ENCODE measurements around the gene NRXN3.

Gene NRXN3

DNA sequence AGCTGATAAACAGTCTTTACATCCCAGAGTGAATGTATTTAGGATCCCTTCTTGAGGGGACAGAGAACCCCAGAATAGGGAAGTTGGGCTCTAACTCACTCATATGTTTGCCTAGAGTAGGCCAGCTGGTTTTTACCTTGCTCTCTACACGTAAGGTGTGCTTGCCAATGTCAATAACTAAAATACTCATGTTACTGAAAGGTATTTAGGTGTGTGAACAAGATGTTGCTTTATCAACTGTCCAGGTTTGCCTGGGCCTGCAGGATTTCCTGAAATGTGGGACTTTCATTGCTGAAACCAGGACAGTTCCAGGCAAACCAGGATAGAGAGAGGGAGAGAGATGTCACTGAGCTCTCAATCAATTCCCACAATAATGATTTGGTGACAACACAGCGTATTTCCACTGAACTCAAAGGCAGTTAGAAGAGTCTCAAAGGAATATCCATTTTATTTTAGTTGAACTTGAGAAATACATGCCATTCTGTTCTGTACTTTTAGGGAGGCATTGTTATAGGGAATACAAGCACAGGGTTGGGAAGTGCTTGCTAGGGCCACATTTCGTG is 171.7 kb downstream of the NRXN3 start:
- no peaks in the 10 kb centered on the region for H3K4me1 Mint-ChIP-seq
- no peak overlapping the region for H3K27ac Mint-ChIP-seq
- no peaks in the 10 kb centered on the region for H3K27me3 Mint-ChIP-seq
- CTCF ChIA-PET = no interaction called here
- no peaks in the 10 kb centered on the region for H3K9me3 Mint-ChIP-seq
- H3K36me3 Mint-ChIP-seq = no peaks in the 10 kb centered on the region
- H3K4me3 Mint-ChIP-seq = no peak overlapping the region
- no peak for DNase-seq

DNA sequence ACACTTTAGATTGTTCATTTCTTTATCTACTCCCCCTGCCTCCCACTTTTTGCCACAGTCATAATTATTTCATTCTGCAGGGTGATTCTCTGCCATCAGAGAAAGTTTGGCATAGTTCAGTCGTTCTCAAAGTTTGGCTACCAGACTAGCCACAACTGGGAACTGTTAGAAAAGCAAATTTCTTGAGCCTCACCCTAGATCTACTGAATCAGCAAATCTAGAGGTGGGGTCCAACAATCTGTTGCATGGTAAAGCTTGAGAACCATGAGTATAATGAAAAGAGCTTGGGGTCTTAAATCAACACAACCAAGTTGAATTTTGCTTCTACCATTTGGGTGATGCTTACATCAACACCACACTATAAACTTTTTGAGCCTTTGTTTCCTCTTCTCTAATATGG is 172.7 kb downstream of the NRXN3 start:
- CTCF ChIA-PET = no interaction called here
- H3K4me3 Mint-ChIP-seq = no peak overlapping the region
- H3K36me3 Mint-ChIP-seq = no peaks in the 10 kb centered on the region
- no peaks in the 10 kb centered on the region for H3K9me3 Mint-ChIP-seq
- no peak overlapping the region for H3K27ac Mint-ChIP-seq
- no peaks in the 10 kb centered on the region for H3K27me3 Mint-ChIP-seq
- DNase-seq = no peak
- no peaks in the 10 kb centered on the region for H3K4me1 Mint-ChIP-seq

DNA sequence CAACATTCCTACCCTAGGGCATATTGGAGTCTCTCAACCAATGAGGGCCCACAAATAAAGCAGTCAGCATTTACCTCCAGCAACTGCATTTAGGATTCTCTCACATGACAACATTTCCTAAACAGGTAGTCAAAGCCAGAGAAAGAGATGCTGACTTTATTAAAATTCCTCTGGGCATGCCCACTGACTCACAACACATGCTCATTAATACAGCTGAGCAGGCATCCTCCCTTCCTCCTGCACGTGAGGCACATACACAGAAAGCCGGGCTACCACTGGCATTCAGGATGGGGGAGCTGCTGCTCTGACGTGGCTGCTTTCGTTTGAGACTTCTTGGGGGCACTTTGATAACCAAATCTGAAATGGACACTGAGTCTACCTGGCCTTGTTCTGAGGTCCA is 174.1 kb downstream of the NRXN3 start:
- H3K27ac Mint-ChIP-seq = no peak overlapping the region
- H3K4me3 Mint-ChIP-seq = no peak overlapping the region
- CTCF ChIA-PET = no interaction called here
- no peaks in the 10 kb centered on the region for H3K4me1 Mint-ChIP-seq
- H3K9me3 Mint-ChIP-seq = no peaks in the 10 kb centered on the region
- no peaks in the 10 kb centered on the region for H3K27me3 Mint-ChIP-seq
- DNase-seq = no peak
- H3K36me3 Mint-ChIP-seq = no peaks in the 10 kb centered on the region

DNA sequence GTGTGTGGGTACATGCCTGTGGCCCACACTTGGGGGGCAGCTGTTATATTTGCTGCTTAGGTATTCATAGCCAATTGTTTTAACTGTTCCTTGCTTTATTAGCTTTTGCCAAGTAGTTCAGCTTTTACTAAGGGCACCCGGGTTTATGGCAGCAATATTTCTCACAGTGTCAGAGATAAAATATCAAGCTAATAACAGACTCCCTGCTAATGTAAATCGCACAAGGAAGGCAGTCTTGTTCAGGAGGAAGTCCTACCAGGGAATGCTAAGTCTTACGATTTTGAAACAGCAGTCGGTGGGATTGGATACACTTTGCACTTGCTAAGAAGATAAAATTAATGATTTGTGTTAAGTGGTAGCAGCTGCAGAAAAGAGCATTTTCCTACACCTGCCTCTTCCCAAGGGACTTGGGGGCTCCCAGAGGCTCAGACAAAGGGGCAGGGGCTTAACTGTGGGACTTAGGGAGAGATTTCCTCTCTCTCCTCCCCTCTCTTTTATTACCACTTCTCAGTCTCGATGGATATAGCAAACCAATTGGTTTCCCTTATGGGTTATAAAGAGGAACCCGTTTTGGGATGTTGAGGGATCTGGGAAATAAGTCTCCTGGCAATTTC is 175.1 kb downstream of the NRXN3 start:
- CTCF ChIA-PET = no interaction called here
- no peaks in the 10 kb centered on the region for H3K9me3 Mint-ChIP-seq
- no peak for DNase-seq
- no peaks in the 10 kb centered on the region for H3K27me3 Mint-ChIP-seq
- no peak overlapping the region for H3K4me3 Mint-ChIP-seq
- no peaks in the 10 kb centered on the region for H3K4me1 Mint-ChIP-seq
- H3K27ac Mint-ChIP-seq = no peak overlapping the region
- H3K36me3 Mint-ChIP-seq = no peaks in the 10 kb centered on the region

DNA sequence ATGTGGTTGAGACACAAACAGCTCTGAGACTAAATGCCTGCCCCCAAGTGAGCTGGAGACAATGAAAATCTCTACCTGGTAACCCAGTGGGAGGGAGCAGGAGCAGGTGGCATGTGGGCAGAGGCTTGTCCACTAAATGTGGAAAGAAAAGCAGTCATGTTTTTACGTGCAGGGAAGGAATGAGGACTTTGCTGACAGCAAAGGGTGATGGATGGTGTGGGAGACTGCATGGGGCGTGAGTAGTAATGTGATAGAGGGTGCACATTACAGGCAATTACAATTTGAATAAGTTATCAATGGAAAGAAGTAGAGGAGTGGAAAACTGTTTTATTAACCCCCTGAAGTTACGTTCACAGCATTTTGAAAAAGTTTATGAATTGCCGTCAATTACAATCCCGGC is 176.6 kb downstream of the NRXN3 start:
- no peak for DNase-seq
- CTCF ChIA-PET = interaction anchor here (0.5 kb wide), 1 partner anchor 250 kb away, joined by 3 read pairs; no protein-coding TSS in a partner anchor
- Mint-ChIP-seq H3K36me3 (no peaks in the 10 kb centered on the region), H3K27me3 (no peaks in the 10 kb centered on the region), H3K9me3 (no peaks in the 10 kb centered on the region), H3K27ac (no peak overlapping the region), H3K4me1 (no peaks in the 10 kb centered on the region), H3K4me3 (no peak overlapping the region)

DNA sequence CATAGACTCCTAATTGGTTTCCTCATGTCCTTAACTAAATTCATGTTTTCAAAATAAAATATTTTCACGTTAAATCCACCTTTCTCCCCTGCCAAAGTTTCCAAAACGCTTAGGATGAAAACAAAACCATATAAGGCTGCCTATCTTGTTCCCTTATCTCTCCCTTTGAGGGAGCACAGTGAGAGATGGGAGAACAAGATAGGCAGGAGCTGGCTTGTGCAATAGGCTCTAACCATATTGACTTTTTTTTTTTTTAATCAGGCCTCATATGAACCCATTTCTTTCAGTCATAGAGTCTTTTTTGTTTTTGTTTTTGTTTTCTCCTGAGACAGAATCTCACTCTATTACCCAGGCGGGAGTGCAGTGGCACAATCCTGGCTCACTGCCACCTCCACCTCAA is 184.9 kb downstream of the NRXN3 start:
- H3K4me3 Mint-ChIP-seq = no peak overlapping the region
- DNase-seq = no peak
- peaks cover 3% of the 10 kb centered on the region for H3K27me3 Mint-ChIP-seq
- H3K27ac Mint-ChIP-seq = no peak overlapping the region
- no peaks in the 10 kb centered on the region for H3K9me3 Mint-ChIP-seq
- no peaks in the 10 kb centered on the region for H3K36me3 Mint-ChIP-seq
- CTCF ChIA-PET = no interaction called here
- H3K4me1 Mint-ChIP-seq = no peaks in the 10 kb centered on the region

DNA sequence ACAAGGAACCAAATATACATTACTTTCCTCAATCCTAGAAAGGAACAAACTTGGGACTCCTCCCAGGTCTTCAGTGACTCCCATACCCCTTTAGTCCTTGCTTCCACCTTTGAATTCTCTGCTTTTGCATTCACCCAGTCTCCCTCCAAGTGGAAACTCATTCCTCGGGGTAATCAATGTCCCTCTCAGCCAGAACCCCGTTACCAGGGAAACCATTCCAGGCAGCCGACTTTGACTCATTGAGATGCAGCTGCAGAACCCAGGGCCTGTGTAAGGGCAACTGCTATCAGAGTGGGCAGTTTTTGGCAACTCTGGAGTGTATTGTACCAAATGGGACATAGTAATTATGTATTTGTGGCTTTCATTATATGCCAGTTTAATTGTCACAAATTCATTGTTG is 186.2 kb downstream of the NRXN3 start:
- DNase-seq = no peak
- Mint-ChIP-seq H3K36me3 (no peaks in the 10 kb centered on the region), H3K4me3 (no peak overlapping the region), H3K4me1 (no peaks in the 10 kb centered on the region), H3K27me3 (peaks cover 3% of the 10 kb centered on the region), H3K27ac (no peak overlapping the region), H3K9me3 (no peaks in the 10 kb centered on the region)
- CTCF ChIA-PET = no interaction called here

DNA sequence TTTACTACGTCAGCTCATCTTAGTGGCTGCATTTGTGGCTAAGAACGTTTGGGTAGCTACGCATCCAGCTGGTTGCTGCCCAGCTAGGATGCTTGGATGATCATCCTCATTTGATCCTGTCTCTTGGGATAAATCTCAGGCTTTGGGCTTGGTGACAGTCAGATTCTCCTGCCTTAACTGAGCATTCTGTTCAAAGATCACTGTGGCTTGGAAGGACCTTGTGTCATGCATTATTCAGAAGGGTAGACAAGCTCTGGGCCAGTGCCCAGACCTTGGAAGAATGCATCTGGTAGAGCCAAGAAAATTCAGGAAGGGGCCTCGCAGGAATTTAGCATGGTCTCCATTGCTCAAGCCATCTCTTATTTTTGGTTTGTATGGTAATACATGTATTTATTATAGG is 188.4 kb downstream of the NRXN3 start:
- CTCF ChIA-PET = no interaction called here
- no peaks in the 10 kb centered on the region for H3K4me1 Mint-ChIP-seq
- H3K4me3 Mint-ChIP-seq = no peak overlapping the region
- no peaks in the 10 kb centered on the region for H3K9me3 Mint-ChIP-seq
- H3K27me3 Mint-ChIP-seq = peaks cover 3% of the 10 kb centered on the region
- H3K27ac Mint-ChIP-seq = no peak overlapping the region
- no peak for DNase-seq
- no peaks in the 10 kb centered on the region for H3K36me3 Mint-ChIP-seq

DNA sequence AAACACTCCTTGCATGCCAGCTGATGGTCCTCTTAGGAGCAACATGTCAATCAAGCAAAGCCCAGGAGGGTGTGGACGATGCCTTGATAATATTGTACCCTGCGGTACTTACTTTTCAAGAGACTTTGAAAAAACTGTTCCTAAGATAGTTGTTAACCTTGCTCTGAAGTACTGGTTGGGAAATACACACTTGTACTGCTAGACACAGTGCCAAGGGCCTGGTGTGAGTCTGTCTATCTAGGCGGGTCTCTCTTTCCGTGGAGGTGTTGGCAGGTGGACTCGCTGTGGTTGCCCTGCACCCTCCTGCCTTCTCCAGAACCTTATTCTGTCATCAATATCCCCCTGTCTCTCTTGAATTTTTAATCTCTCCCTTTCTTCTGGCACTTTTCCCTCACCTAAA is 189.4 kb downstream of the NRXN3 start:
- CTCF ChIA-PET = no interaction called here
- peaks cover 3% of the 10 kb centered on the region for H3K27me3 Mint-ChIP-seq
- no peak overlapping the region for H3K4me3 Mint-ChIP-seq
- no peak overlapping the region for H3K27ac Mint-ChIP-seq
- no peaks in the 10 kb centered on the region for H3K36me3 Mint-ChIP-seq
- no peak for DNase-seq
- H3K9me3 Mint-ChIP-seq = no peaks in the 10 kb centered on the region
- no peaks in the 10 kb centered on the region for H3K4me1 Mint-ChIP-seq

DNA sequence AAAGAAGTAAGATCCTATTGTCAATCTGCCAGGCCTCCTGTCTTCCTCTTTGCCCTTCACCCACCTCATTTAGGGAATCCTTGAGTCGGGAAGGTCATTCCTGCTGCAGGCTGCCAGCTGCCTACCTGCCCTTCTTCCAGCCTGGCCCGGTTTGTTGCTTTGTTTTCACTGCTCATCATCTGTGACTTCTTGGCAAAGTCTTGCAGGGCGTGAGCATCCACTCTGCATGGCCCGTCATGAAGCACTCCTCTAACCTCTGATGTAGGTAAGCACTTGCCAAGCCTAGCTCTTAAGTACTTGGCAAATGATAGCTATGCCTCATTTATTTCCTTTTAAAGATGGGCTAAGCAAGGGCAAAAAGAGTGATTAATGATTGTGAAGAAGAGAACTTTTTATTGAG is 192.8 kb downstream of the NRXN3 start:
- H3K4me1 Mint-ChIP-seq = no peaks in the 10 kb centered on the region
- no peak overlapping the region for H3K27ac Mint-ChIP-seq
- DNase-seq = no peak
- H3K9me3 Mint-ChIP-seq = no peaks in the 10 kb centered on the region
- CTCF ChIA-PET = no interaction called here
- no peak overlapping the region for H3K4me3 Mint-ChIP-seq
- H3K36me3 Mint-ChIP-seq = no peaks in the 10 kb centered on the region
- H3K27me3 Mint-ChIP-seq = no peaks in the 10 kb centered on the region

DNA sequence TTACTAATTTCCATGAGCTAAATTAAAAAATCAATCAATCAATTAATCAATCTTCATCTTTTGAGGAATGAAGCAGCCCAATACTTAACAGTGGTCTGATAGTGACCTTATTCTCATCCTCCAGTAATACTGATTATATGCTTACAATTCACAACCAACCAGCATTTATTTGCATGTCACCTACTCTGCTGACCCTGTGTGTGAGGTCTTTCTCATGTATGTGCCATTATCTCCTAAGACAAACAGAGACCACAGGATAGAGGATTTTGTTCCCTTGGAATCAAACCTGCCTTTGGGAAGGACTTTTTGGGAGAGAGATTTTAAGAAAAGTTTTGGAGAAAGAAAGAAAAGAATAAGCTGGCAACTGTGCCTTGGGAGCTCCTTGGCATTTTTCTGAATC is 197.2 kb downstream of the NRXN3 start:
- Mint-ChIP-seq H3K4me1 (no peaks in the 10 kb centered on the region), H3K4me3 (no peak overlapping the region), H3K9me3 (no peaks in the 10 kb centered on the region), H3K27ac (no peak overlapping the region), H3K36me3 (no peaks in the 10 kb centered on the region), H3K27me3 (no peaks in the 10 kb centered on the region)
- CTCF ChIA-PET = no interaction called here
- DNase-seq = no peak

DNA sequence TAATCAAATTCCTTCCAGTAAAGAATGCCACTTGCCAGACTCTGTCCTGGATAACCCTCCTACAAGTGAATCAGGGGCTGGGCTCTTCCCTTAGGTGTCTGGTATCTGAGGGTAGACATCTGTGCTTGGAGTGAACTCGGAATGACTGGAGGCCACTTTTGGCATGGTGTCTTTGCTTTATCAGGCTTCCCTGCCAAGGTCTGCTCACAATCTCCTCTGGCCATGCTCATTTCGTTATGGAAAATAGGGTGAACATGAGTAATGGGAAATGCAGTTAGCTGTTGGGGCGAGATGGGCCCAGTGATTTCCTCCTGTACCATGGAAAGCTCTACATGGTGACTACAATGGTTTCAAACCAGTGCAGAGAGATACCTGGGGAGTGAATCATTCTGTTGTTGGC is 212.9 kb downstream of the NRXN3 start:
- Mint-ChIP-seq H3K4me1 (no peaks in the 10 kb centered on the region), H3K36me3 (no peaks in the 10 kb centered on the region), H3K27me3 (no peaks in the 10 kb centered on the region), H3K27ac (no peak overlapping the region), H3K9me3 (peaks cover 4% of the 10 kb centered on the region), H3K4me3 (no peak overlapping the region)
- CTCF ChIA-PET = no interaction called here
- no peak for DNase-seq

DNA sequence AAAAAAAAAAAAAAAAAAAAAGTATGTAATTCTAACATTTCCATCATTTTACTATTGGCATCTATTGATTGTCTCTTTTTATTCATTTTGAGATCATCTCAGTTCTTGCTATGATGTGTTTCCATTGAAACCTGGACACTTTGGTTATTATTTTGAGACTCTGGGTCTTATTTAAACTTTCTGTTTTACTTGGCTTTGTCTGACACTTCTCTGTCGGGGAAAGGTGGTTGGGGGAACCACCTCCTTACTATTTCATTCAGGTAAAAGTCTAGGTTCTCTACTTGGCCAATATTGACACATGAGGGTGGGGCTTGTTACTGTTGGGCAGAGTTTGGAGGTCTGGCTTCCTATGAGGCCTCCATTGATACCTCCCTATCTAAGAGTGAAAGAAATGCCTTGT is 228.0 kb downstream of the NRXN3 start:
- DNase-seq = no peak
- H3K27ac Mint-ChIP-seq = no peak overlapping the region
- no peaks in the 10 kb centered on the region for H3K4me1 Mint-ChIP-seq
- no peak overlapping the region for H3K4me3 Mint-ChIP-seq
- CTCF ChIA-PET = no interaction called here
- H3K9me3 Mint-ChIP-seq = peaks cover 2% of the 10 kb centered on the region
- H3K36me3 Mint-ChIP-seq = no peaks in the 10 kb centered on the region
- no peaks in the 10 kb centered on the region for H3K27me3 Mint-ChIP-seq

DNA sequence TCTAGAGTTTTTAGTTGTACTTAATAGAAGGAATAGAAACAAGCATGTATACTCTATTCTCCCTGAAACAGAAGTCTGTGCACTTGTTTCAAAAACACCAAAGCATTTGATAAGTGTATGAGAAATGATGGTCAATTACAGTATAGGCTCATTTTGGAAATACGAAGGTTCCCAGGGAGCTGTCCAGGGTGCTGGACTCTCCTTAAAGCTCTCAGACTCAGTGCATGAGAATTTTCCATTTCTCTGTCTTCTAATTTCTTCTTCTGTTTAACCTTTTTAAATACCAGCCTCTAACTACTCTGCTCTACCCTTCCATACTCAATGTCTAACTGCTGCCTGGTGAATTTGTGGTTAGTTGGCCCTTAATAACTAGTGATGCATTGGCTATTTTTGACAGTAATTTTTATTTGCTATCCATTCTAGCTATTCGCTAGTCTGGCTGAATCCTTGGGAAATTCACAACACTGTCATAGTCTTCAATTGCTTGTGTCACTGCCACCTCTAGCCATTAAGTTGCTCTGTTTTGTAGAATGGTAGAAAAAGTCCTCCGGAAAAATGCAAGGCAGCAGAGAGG is 229.2 kb downstream of the NRXN3 start:
- no peak overlapping the region for H3K4me3 Mint-ChIP-seq
- H3K27ac Mint-ChIP-seq = no peak overlapping the region
- peak; percentile 44 for DNase-seq
- peaks cover 2% of the 10 kb centered on the region for H3K9me3 Mint-ChIP-seq
- no peaks in the 10 kb centered on the region for H3K36me3 Mint-ChIP-seq
- no peaks in the 10 kb centered on the region for H3K4me1 Mint-ChIP-seq
- H3K27me3 Mint-ChIP-seq = no peaks in the 10 kb centered on the region
- CTCF ChIA-PET = no interaction called here

DNA sequence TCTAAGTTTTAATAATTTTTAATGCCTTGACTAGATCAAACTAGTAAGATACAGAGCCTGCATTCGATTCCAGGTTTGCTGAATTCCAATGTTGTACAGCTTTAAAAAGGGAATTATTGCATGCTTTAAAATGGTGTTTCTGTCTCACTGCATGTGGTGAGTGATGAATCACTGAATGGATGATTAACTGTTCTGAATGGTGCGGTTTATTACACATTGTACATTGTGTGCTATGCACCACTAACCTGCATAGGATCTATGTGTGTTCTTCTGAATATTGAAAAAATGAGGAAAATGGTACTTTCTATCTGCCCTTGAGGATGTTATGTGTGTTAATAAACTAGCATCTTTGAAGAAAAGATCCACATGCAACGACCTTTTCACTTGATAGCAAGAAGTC is 231.7 kb downstream of the NRXN3 start:
- CTCF ChIA-PET = no interaction called here
- Mint-ChIP-seq H3K36me3 (no peaks in the 10 kb centered on the region), H3K9me3 (peaks cover 2% of the 10 kb centered on the region), H3K4me1 (no peaks in the 10 kb centered on the region), H3K4me3 (no peak overlapping the region), H3K27me3 (no peaks in the 10 kb centered on the region), H3K27ac (no peak overlapping the region)
- DNase-seq = no peak
